BJ (cell line): ENCODE measurements around the gene HIVEP1. TPM values are rescaled to one million over a fixed set of nuclear protein-coding genes. Genes with fewer than 3 reads are reported as not detected.

Source experiments
- CTCF ChIA-PET: fragments of 350-600 bp; formaldehyde crosslinking; extraction: SDS; loops from one replicate; lab custom pipeline; 2021; ENCODE audit warnings: antibody characterized with exemption, inconsistent platforms; lab: Yijun Ruan, JAX
- POLR2A ChIA-PET: fragments of 300-600 bp; sonication (Branson Sonifier 250); formaldehyde crosslinking; extraction: SDS; loops from one replicate; lab custom pipeline; 2021; ENCODE audit warnings: antibody characterized with exemption; lab: Charles Lee
- DNase-seq: peaks from one replicate; pipeline ENCODE4 v3.0.0-alpha.2; 2011; ENCODE audit warnings: low read depth
- H3K27me3 ChIP-seq: 2 replicates; pipeline ENCODE4 v1.6.0; 2011; ENCODE audit warnings: low read length; ENCODE audit not compliant: control insufficient read depth, insufficient read depth
- H3K36me3 ChIP-seq: 2 replicates; pipeline ENCODE4 v1.5.1; 2011; ENCODE audit warnings: low read length; ENCODE audit not compliant: control insufficient read depth, insufficient read depth
- H3K4me3 ChIP-seq: 2 replicates; pipeline ENCODE4 v1.5.1; 2011; ENCODE audit warnings: low read depth, mild to moderate bottlenecking, control low read depth, low read length
- polyA plus RNA-seq: library from polyadenylated mRNA; depleted of rRNA; stranded (reverse); fragments of >200 nt; gene quantifications from 2 replicates; pipeline ENCODE4 v1.2.3, GENCODE V29; 2011
- TF ChIP-seq, protein P1 (sequence below): IDR thresholded peaks from 2 replicates; pipeline ENCODE4 v1.5.1; 2011; ENCODE audit warnings: low read depth, mild to moderate bottlenecking, control low read depth, inconsistent platforms, low read length, moderate library complexity; ENCODE audit not compliant: insufficient read depth

HIVEP1 gene
- polyA plus RNA-seq, 1 experiment = 17.1 TPM

DNA sequence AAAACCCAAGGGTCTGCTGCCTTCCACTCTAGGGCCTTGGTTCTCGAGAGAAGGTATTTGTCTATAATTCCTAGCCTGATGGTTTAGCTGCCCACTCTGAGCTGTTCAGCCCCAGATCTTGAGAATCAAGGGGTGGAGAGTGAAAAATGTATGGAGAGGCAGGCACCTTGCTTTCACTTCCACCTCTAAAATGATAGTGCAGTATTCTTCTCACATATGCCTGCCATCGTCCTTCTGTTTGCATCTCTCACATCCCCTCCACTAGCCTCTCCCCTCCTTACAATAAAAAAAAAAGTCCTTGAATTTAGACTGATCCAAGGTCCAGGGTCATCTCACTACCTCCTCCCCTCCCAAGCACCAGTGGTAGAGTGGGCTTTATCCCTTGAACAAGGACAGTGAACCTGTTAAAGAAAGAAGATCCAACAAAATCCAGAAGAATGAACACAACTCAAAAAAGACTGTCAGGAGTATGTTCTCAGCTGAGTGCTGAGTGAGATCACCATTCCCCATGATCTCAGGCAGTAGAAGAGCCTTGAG is 104.2 kb downstream of the HIVEP1 start:
- DNase-seq = no peak
- no peaks in the 10 kb centered on the region for H3K27me3 ChIP-seq
- ChIA-PET POLR2A (no interaction called here), CTCF (no interaction called here)
- TF ChIP-seq, protein P1, sequence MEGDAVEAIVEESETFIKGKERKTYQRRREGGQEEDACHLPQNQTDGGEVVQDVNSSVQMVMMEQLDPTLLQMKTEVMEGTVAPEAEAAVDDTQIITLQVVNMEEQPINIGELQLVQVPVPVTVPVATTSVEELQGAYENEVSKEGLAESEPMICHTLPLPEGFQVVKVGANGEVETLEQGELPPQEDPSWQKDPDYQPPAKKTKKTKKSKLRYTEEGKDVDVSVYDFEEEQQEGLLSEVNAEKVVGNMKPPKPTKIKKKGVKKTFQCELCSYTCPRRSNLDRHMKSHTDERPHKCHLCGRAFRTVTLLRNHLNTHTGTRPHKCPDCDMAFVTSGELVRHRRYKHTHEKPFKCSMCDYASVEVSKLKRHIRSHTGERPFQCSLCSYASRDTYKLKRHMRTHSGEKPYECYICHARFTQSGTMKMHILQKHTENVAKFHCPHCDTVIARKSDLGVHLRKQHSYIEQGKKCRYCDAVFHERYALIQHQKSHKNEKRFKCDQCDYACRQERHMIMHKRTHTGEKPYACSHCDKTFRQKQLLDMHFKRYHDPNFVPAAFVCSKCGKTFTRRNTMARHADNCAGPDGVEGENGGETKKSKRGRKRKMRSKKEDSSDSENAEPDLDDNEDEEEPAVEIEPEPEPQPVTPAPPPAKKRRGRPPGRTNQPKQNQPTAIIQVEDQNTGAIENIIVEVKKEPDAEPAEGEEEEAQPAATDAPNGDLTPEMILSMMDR = no peak
- peaks cover 5% of the 10 kb centered on the region for H3K36me3 ChIP-seq
- H3K4me3 ChIP-seq = no peak overlapping the region

DNA sequence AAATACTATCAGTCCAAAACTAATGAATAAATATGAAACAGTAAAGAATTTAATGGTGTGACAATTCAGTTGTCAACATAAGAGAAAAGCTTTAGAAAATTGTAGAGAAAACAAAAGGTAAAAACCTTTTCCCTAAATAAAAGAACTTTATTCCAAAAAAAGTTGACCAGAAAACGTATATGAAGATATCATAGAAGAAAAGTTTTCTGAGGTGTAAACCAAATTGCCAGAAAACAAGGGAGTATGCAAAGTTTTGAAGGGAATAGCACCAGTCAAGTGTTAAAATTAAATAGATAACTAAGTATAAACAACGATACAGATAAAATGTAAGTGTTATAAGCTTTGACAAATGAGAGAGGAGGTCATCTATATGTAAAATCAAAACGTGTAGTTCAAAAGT is 104.9 kb downstream of the HIVEP1 start:
- TF ChIP-seq, protein P1 = no peak
- H3K27me3 ChIP-seq = no peaks in the 10 kb centered on the region
- peaks cover 7% of the 10 kb centered on the region for H3K36me3 ChIP-seq
- CTCF ChIA-PET = no interaction called here
- no peak for DNase-seq
- POLR2A ChIA-PET = no interaction called here
- no peak overlapping the region for H3K4me3 ChIP-seq

DNA sequence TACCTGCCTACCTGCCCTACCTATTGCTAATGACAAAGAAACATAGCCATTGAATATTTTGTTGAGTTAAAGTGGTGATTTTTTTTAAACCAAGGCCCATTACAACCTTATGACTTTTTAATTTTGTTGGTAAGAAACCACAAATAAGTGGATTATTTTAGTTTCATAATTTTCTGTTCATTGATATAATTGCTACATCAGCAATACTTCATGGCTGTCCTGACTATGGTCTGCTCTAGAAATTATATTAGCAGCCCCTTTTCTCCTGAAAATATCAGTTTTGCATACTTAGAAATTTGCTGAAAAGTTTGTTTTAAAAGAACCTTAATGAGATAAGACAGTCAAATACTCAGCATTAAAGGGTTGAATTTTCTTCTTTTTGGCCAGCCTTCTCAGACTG is 106.5 kb downstream of the HIVEP1 start:
- TF ChIP-seq, protein P1 = no peak
- DNase-seq = no peak
- no peaks in the 10 kb centered on the region for H3K27me3 ChIP-seq
- POLR2A ChIA-PET = no interaction called here
- no peak overlapping the region for H3K4me3 ChIP-seq
- CTCF ChIA-PET = no interaction called here
- peaks cover 7% of the 10 kb centered on the region for H3K36me3 ChIP-seq

DNA sequence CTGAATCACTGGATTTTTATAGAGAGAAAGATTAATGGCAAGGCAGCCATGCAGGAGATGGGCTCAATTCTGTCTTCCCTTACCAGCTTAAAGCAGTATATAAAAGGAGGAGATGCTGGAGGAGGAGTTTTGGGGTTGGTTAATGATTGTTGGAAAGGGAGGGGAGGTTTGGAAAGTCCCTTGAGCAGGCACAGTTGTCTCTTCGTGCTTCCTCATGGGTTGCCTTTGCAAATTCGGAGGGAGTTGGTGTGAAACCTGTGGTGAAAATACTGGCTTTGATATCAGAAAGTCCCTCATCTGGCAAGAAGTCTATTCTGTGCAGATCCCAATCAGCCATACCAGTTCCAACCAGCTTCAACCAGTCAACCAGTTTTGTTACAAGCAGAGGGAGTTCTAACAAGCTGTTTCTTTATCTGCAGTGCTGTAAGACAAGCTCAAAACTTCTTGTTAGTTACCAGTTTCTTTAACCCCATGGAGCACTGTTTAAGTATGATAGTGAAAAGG is 107.0 kb downstream of the HIVEP1 start:
- ChIA-PET CTCF (no interaction called here), POLR2A (no interaction called here)
- Histone ChIP-seq H3K27me3 (no peaks in the 10 kb centered on the region), H3K4me3 (no peak overlapping the region), H3K36me3 (peaks cover 7% of the 10 kb centered on the region)
- TF ChIP-seq, protein P1 = no peak
- DNase-seq = no peak

DNA sequence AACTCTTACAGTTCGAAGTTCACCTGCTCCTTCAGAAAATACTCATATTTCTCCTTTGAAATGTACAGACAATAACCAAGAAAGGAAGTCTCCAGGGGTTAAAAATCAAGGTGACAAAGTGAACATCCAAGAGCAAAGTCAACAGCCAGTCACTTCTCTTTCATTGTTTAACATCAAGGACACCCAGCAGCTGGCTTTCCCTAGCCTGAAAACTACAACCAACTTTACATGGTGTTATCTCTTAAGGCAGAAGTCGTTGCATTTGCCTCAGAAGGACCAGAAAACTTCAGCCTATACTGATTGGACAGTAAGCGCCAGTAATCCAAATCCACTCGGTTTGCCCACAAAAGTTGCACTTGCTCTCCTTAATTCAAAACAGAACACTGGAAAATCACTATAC is 113.3 kb downstream of the HIVEP1 start:
- peaks cover 5% of the 10 kb centered on the region for H3K36me3 ChIP-seq
- DNase-seq = no peak
- ChIA-PET CTCF (no interaction called here), POLR2A (no interaction called here)
- H3K4me3 ChIP-seq = no peak overlapping the region
- no peaks in the 10 kb centered on the region for H3K27me3 ChIP-seq
- TF ChIP-seq, protein P1 = no peak
